Loucy (cell line): Measurements from ENCODE around the gene ZNF132.
"Not testable (repeated sequence)": the region's sequence is repeated elsewhere in the genome, so short reads cannot be mapped to it uniquely, and the experiment has no call there.

Source experiments
- H2AFZ ChIP-seq: fragments of 200-600 bp; sonication (generic); 2 replicates; pipeline ENCODE4 v1.6.0; 2016; ENCODE audit warnings: antibody characterized with exemption, mild to moderate bottlenecking, low read length, moderate library complexity
- H3F3A ChIP-seq: fragments of 200-600 bp; 2 replicates; pipeline ENCODE4 v1.6.0; 2016; ENCODE audit warnings: antibody characterized with exemption, low read depth, mild to moderate bottlenecking
- H3K27me3 ChIP-seq: fragments of 200-600 bp; sonication (generic); 2 replicates; pipeline ENCODE4 v1.6.1; 2014; ENCODE audit warnings: low read length, mild to moderate bottlenecking; ENCODE audit not compliant: insufficient read depth, poor library complexity, severe bottlenecking
- H3K36me3 ChIP-seq: fragments of 200-600 bp; sonication (generic); 2 replicates; pipeline ENCODE4 v1.6.1; 2016; ENCODE audit warnings: low read length; ENCODE audit not compliant: insufficient read depth
- H3K4me1 ChIP-seq: fragments of 200-600 bp; sonication (generic); 2 replicates; pipeline ENCODE4 v1.5.1; 2014; ENCODE audit warnings: low read length, mild to moderate bottlenecking; ENCODE audit not compliant: insufficient read depth, poor library complexity, severe bottlenecking
- H3K4me2 ChIP-seq: fragments of 200-600 bp; sonication (generic); 2 replicates; pipeline ENCODE4 v1.6.0; 2014; ENCODE audit warnings: antibody characterized with exemption, low read length, low read depth, mild to moderate bottlenecking; ENCODE audit not compliant: poor library complexity, severe bottlenecking
- H3K4me3 ChIP-seq: fragments of 200-600 bp; sonication (generic); 2 replicates; pipeline ENCODE4 v1.5.1; 2014; ENCODE audit warnings: low read length, mild to moderate bottlenecking, mixed read lengths; ENCODE audit not compliant: poor library complexity, severe bottlenecking
- H3K79me2 ChIP-seq: fragments of 200-600 bp; sonication (generic); 2 replicates; pipeline ENCODE4 v1.6.1; 2014; ENCODE audit warnings: low read length; ENCODE audit not compliant: insufficient read depth
- H3K9ac ChIP-seq: fragments of 200-600 bp; sonication (generic); 2 replicates; pipeline ENCODE4 v1.6.0; 2014; ENCODE audit warnings: mild to moderate bottlenecking, low read depth, low read length, moderate library complexity; ENCODE audit not compliant: poor library complexity, severe bottlenecking
- H3K9me2 ChIP-seq: fragments of 200-600 bp; sonication (generic); replicated peaks from 2 replicates; pipeline ENCODE4 v1.6.1; 2016; ENCODE audit warnings: low read depth, low read length, mixed read lengths
- H3K9me3 ChIP-seq: fragments of 200-600 bp; sonication (generic); 2 replicates; pipeline ENCODE4 v1.6.1; 2014; ENCODE audit warnings: mild to moderate bottlenecking, antibody characterized with exemption, low read length, low read depth; ENCODE audit not compliant: insufficient read depth
- H4K20me1 ChIP-seq: fragments of 200-600 bp; sonication (generic); 2 replicates; pipeline ENCODE4 v1.6.0; 2014; ENCODE audit warnings: antibody characterized with exemption, low read length, mild to moderate bottlenecking; ENCODE audit not compliant: insufficient read depth, poor library complexity, severe bottlenecking
- EZH2phosphoT487 ChIP-seq: fragments of 200-600 bp; IDR thresholded peaks from 2 replicates; pipeline ENCODE4 v1.6.1; 2018; ENCODE audit warnings: antibody characterized with exemption, mild to moderate bottlenecking, moderate library complexity, borderline replicate concordance
- TF ChIP-seq, protein P1 (sequence below): fragments of 200-600 bp; sonication (generic); conservative IDR thresholded peaks from 2 replicates; pipeline ENCODE4 v1.5.1; 2014; ENCODE audit warnings: mild to moderate bottlenecking, antibody characterized with exemption, low read length

The ZNF132 gene

DNA sequence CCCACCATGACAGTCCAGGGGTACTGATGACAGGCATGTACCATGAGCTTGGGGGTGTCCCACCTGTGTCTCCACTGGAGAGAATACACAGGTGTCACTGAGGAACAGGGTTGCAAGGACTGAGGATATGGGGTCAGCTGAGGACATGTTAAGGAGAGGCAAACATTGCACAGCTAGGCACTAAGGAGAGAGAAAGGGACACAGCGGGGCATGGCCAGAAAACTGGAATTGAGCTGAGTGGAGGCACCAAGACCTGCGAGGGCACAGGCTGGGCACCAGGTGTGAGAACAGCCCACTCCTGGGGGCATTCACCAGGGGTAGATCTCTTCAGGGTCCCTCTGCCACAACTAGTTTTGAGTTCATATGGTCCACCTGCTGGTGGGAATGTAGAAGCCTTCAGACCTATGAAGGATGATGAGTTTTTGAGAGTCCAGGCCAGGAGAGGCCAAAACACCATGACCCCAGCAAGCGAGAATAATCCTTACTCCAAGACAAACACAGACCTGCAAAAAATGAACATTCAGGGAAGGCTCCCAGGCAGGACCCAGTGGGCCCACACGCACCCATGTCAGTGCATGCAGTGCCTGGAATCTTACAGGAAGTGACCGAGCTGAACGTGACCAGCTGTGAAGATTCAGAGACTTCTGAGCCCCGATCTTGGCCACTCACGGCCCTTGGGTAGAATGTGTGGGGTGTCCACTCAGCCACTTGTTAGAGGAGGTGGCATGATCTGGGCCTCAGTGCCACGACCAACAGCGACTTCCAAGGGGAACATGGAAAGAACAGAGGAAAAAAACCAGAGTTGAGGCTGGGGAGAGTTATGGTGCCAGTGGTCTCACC is 32.9 kb downstream of the ZNF132 start:
- H3K27me3 ChIP-seq = no peaks in the 10 kb centered on the region
- peak overlapping the region; percentile 86 for H3K4me3 ChIP-seq
- H3K9me2 ChIP-seq = no peaks in the 10 kb centered on the region
- H3K4me1 ChIP-seq = peaks cover 26% of the 10 kb centered on the region
- no peak overlapping the region for H2AFZ ChIP-seq
- peaks cover 6% of the 10 kb centered on the region; the same call in 1 of the 2 replicates for H3F3A ChIP-seq
- peak overlapping the region; percentile 83 for H3K4me2 ChIP-seq
- no peaks in the 10 kb centered on the region for H4K20me1 ChIP-seq
- TF ChIP-seq EZH2phosphoT487 = no peak
- TF ChIP-seq, protein P1, sequence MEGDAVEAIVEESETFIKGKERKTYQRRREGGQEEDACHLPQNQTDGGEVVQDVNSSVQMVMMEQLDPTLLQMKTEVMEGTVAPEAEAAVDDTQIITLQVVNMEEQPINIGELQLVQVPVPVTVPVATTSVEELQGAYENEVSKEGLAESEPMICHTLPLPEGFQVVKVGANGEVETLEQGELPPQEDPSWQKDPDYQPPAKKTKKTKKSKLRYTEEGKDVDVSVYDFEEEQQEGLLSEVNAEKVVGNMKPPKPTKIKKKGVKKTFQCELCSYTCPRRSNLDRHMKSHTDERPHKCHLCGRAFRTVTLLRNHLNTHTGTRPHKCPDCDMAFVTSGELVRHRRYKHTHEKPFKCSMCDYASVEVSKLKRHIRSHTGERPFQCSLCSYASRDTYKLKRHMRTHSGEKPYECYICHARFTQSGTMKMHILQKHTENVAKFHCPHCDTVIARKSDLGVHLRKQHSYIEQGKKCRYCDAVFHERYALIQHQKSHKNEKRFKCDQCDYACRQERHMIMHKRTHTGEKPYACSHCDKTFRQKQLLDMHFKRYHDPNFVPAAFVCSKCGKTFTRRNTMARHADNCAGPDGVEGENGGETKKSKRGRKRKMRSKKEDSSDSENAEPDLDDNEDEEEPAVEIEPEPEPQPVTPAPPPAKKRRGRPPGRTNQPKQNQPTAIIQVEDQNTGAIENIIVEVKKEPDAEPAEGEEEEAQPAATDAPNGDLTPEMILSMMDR = peak; percentile 51
- H3K9ac ChIP-seq = peak overlapping the region; percentile 89
- H3K36me3 ChIP-seq = no peaks in the 10 kb centered on the region
- H3K9me3 ChIP-seq = no peaks in the 10 kb centered on the region
- peaks cover 18% of the 10 kb centered on the region; the same call in 1 of the 2 replicates for H3K79me2 ChIP-seq

DNA sequence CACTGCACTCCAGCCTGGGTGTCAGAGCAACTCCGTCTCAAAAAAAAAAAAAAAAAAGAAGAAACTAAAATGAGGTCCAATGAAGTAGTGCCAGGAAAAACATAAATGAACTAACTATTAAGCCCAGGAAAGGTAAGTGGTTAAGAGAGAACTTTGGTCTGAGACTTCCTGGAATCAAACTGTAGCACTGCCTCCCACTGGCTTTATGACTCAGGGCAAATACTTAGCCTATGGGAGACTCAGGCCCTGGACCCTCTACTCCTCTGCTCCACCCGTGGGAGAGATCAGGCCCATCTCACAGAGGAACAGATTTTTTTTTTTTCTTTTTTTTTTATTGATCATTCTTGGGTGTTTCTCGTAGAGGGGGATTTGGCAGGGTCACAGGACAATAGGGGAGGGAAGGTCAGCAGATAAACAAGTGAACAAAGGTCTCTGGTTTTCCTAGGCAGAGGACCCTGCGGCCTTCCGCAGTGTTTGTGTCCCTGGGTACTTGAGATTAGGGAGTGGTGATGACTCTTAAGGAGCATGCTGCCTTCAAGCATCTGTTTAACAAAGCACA is 36.0 kb downstream of the ZNF132 start:
- H3K36me3 ChIP-seq, H3K9me2 ChIP-seq, H4K20me1 ChIP-seq, H3K9me3 ChIP-seq, H3K79me2 ChIP-seq, H2AFZ ChIP-seq, H3F3A ChIP-seq, H3K27me3 ChIP-seq, H3K4me3 ChIP-seq, H3K9ac ChIP-seq: not testable (repeated sequence)
- Histone ChIP-seq H3K4me1 (peaks cover 24% of the 10 kb centered on the region), H3K4me2 (peak overlapping the region; percentile 19)
- TF ChIP-seq, protein P1 = peak; percentile 18; the same call in 1 of the 2 replicates

DNA sequence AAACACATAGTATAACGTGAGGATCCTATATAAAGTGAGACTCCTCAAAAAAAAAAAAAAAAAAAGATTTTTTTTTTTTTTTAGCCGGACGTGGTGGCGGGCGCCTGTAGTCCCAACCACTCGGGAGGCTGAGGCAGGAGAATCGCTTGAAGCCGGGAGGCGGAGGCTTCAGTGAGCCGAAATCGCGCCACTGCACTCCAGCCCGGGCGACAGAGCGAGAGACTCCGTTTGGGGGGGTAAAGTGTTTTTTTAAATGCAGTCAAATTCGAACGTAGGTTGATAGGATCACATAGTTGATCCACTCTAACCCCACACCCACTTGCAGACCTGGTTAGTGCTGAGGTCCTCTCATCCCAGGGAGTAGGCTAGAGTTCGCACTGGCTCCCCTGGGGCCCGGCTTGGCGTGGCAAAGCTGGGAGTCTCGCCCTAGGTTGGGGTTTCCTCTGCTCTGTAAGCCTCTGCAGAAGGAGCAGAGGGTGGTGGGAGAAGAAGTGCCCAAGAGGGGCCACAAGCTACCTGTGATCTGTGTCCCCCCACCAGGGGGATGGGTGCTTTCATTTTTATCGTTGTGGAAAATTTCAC is 38.0 kb downstream of the ZNF132 start:
- Histone ChIP-seq H3K9ac (peak overlapping the region; percentile 52), H2AFZ (peak overlapping the region; percentile 80; the same call in 1 of the 2 replicates), H4K20me1 (no peaks in the 10 kb centered on the region), H3K27me3 (no peaks in the 10 kb centered on the region), H3F3A (peaks cover 6% of the 10 kb centered on the region; the same call in 1 of the 2 replicates), H3K4me2 (peak overlapping the region; percentile 69), H3K36me3 (no peaks in the 10 kb centered on the region), H3K9me3 (no peaks in the 10 kb centered on the region), H3K79me2 (no peaks in the 10 kb centered on the region), H3K9me2 (no peaks in the 10 kb centered on the region), H3K4me1 (peaks cover 17% of the 10 kb centered on the region), H3K4me3 (peak overlapping the region; percentile 74)
- no peak for TF ChIP-seq EZH2phosphoT487
- TF ChIP-seq, protein P1 = no peak
